ENCODE results near the gene FXYD6.

FXYD6 gene

DNA sequence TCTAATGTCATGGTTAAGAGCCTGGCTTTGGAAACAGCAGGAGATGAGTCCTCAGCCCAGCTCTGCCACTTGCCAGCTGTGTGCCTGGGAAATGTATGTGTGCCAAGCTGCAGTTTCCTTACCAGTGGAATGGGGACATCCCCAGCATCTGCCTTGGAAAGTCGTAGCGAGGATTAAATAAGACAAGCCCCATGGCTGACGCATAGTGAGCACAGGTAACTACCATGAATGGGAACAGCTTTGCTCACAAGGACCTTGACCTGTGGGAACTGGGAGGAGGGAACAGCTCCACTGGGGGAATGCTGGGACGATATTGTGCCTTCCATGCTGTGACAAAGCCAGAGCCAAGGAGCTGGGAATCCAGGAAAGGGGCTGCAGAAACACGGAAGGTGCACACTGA is 76.8 kb downstream of the FXYD6 start:
- H3K27ac Mint-ChIP-seq, result no peak overlapping the region
- peaks cover 14% of the 10 kb centered on the region for H3K27me3 Mint-ChIP-seq
- H3K4me3 Mint-ChIP-seq, result no peak overlapping the region
- no peaks in the 10 kb centered on the region for H3K9me3 Mint-ChIP-seq
- H3K36me3 Mint-ChIP-seq, result no peaks in the 10 kb centered on the region
- peaks cover 16% of the 10 kb centered on the region for H3K4me1 Mint-ChIP-seq

DNA sequence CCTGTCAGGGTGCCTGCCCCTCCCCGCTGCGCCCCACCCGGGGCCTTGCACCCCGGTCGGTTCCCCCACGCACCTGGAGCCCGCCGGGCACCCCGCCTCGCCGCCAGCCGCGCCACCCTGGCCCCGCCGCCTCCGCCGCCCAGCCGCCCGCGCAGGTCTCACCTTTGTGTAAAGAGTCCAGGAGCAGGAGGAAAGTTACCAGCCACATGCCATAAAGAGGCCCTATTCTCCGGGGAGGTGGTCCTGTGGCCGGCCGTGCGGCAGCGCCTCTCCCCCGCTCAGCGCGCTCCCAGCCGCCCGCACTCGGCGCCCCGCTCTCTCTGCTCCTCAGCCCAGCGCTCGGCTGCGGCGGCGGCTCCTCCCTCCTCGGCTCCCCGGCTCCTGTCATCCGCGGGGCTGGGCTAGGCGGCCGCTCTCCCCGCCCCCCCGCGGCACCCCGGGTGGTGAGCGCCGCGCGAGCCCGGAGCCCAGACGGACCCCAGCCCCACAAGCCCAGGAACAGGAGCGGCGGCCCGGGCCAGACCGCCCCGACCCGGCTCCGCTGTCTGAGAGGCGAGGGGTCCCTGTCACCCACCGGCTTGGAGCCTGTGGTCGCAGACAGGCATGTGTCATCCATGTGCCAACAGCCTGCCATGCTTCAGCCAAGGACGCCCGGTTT is 79.5 kb downstream of the FXYD6 start, which contains the start of gene DSCAML1:
TSS of gene DSCAML1 (minus strand) at position 345 of the 658 bp plus-strand sequence. CDS start at position 208, 137 bp downstream.
- H3K4me1 Mint-ChIP-seq, result peaks cover 16% of the 10 kb centered on the region
- peaks cover 33% of the 10 kb centered on the region for H3K27me3 Mint-ChIP-seq
- no peaks in the 10 kb centered on the region for H3K9me3 Mint-ChIP-seq
- no peaks in the 10 kb centered on the region for H3K36me3 Mint-ChIP-seq
- peak within 1 kb of the TSS; percentile 59 for H3K4me3 Mint-ChIP-seq
- no peak within 1 kb of the TSS for H3K27ac Mint-ChIP-seq

DNA sequence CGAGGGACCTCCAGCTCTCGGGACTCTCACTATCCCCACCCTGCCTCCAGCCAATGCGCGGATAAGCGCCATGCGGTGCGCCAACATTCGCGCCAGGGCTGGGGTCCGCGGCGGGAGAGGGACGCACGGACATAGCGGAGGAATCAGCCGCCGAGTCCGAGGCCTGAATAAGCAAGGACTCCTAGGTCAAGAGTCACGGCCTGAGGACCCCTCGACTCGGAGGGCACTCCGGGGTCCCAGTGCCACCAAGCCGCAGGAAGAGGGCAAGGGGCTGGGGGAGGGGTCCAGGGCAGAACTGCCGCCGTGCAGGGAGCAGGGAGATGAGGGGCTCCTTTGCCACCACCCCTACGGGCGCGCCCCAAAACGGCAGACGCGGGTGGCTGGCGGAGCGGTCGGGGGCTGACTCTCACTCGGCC is 80.0 kb downstream of the FXYD6 start:
- Mint-ChIP-seq H3K4me3 (peak overlapping the region; percentile 51), H3K27me3 (peaks cover 36% of the 10 kb centered on the region), H3K27ac (no peak overlapping the region), H3K9me3 (no peaks in the 10 kb centered on the region), H3K36me3 (no peaks in the 10 kb centered on the region), H3K4me1 (peaks cover 16% of the 10 kb centered on the region)

DNA sequence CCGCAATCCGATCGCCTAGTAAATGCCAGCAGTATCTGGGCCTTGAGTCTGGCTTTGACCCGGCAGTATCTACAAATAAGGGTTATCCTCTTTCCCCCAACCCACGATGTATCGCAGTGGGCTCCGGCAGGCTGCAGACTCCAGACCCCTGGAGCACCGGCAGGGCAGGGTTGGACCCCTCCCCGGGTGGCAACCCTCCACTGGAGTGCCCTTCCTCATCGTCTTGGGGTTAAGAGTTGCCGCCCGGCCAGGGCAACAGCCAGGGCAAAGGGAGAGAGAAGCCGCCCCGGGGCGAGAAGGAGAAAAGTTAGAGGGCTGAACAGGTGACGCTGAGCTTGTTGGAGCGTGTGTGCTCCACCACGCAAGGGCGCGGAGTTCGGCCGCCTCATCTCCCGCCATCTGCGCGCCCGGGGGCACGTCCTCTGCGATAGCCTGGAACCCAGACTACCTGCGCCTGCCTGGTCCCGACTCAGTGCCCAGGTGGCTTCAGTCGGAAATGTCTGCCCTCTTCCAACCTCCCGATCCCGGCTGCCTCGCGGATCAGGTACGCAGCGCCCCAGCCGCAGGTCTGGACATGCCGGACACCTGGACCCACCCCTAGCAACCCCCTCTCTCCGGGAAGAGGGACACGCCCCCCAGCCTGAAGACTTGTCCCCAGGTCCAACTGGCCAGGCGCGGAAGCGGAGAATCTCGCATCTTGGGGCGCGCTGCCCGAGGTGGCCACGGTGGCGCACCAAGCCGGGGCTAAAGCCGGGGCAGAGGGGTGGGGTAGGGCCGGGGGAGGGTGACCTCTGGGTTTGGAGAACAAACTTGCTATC is 80.6 kb downstream of the FXYD6 start:
- H3K4me1 Mint-ChIP-seq, result peaks cover 16% of the 10 kb centered on the region
- no peak overlapping the region for H3K27ac Mint-ChIP-seq
- H3K4me3 Mint-ChIP-seq, result peak overlapping the region; percentile 55
- no peaks in the 10 kb centered on the region for H3K9me3 Mint-ChIP-seq
- H3K27me3 Mint-ChIP-seq, result peaks cover 37% of the 10 kb centered on the region
- no peaks in the 10 kb centered on the region for H3K36me3 Mint-ChIP-seq

DNA sequence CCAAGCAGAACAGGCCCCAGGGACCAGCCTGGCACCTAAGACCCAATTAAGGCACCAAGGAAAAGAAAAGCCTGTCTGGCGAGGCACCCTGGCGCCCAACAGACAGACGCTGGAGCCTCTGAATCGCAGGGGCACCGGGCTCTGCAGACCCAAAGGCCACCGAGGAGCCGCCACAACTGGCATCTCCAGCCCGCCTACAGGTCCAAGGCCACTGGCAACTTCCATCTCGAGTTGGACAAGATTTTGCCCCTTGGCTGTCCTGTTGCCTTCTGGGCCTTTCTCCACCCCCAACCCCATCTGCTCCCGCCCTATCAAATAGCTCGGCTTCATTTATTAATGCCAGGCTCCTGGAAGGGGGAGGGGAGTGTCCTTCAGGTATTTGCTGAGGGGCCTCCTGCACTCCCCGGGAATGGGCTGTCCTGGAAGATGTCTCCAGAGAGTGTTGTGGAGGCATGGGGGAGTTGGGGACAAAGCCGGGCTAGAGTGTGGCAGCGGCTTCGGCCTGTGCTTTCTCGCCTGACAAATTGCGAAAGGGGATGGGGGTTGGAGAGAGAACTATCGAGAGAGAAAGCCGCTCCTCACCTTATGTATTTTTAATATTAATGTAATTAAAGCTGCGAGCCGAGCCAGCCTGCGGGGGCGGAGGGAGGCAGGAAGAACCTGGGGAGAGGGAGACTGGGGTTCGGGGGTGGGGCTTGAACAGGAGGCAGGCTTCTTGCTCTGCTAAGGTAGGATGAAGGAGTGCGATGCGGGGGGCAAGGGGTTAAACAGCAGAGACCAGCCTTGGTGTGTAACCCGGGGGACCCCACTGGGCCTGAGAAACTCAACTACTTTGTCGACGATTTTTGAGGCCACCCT is 81.5 kb downstream of the FXYD6 start:
- Mint-ChIP-seq H3K4me1 (peaks cover 16% of the 10 kb centered on the region), H3K27me3 (peaks cover 37% of the 10 kb centered on the region), H3K9me3 (no peaks in the 10 kb centered on the region), H3K4me3 (peak overlapping the region; percentile 51), H3K27ac (no peak overlapping the region), H3K36me3 (no peaks in the 10 kb centered on the region)

DNA sequence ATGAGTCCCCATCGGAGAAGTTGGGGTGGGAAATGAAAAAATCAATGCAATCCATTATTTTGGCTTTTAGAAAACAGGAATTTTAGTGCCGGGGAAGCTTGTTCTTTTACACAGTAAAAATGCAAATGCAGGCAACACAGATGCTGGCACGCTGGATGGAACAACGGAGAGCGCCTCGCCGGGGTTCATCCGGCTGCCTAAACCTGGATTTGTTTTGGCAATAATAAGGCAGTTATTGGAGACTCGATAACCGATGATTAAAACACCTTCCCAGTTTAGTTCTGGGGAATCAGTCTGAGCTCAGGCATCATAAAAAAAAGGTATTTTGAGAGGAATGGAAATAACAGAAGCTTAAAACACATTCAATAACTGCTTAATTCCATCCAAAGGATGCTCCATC is 82.3 kb downstream of the FXYD6 start:
- Mint-ChIP-seq H3K4me3 (no peak overlapping the region), H3K9me3 (no peaks in the 10 kb centered on the region), H3K27ac (no peak overlapping the region), H3K27me3 (peaks cover 36% of the 10 kb centered on the region), H3K4me1 (peaks cover 16% of the 10 kb centered on the region), H3K36me3 (no peaks in the 10 kb centered on the region)

DNA sequence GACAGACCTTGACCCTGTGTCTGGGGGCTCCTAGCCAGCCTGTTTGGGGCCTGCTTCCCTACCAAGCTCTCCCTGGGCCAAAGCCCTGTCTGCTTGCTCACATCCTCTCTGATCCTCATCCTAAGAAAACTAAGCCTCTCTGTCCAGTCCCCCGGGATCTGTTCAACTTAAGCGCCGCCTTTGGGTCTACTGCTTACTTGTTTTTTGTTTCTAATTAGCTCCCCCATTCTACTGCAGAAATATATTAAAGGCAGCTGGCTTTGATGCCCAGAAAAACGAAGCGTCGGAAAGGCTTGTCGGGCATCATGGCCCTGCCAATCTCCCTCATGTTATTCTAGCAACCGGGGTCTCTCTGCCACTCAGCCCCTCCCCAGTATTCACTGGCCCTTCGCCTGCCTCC is 82.9 kb downstream of the FXYD6 start:
- no peaks in the 10 kb centered on the region for H3K36me3 Mint-ChIP-seq
- no peak overlapping the region for H3K27ac Mint-ChIP-seq
- peaks cover 36% of the 10 kb centered on the region for H3K27me3 Mint-ChIP-seq
- H3K4me1 Mint-ChIP-seq, result peaks cover 16% of the 10 kb centered on the region
- H3K9me3 Mint-ChIP-seq, result no peaks in the 10 kb centered on the region
- no peak overlapping the region for H3K4me3 Mint-ChIP-seq

DNA sequence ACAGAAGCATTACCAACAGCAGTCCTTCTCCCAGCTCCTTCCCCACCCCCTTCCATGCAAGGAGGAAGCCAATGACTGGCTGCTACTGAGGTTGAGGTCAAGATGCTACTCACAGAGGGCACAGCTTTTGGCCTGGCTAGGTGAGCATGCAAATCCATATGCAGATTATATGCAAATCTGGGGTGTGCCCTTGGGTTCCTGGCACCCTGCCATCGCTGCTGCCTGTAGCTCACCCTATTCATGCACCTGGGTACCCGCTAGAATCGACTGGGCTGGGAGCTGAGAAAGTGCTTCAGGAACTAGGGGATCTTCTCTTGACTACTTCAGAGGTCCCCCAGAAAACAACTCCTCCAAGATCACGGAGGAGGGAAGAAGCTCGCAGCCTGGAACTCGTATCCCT is 83.5 kb downstream of the FXYD6 start:
- H3K9me3 Mint-ChIP-seq, result no peaks in the 10 kb centered on the region
- peaks cover 16% of the 10 kb centered on the region for H3K4me1 Mint-ChIP-seq
- H3K27ac Mint-ChIP-seq, result no peak overlapping the region
- no peaks in the 10 kb centered on the region for H3K36me3 Mint-ChIP-seq
- H3K4me3 Mint-ChIP-seq, result no peak overlapping the region
- peaks cover 35% of the 10 kb centered on the region for H3K27me3 Mint-ChIP-seq

DNA sequence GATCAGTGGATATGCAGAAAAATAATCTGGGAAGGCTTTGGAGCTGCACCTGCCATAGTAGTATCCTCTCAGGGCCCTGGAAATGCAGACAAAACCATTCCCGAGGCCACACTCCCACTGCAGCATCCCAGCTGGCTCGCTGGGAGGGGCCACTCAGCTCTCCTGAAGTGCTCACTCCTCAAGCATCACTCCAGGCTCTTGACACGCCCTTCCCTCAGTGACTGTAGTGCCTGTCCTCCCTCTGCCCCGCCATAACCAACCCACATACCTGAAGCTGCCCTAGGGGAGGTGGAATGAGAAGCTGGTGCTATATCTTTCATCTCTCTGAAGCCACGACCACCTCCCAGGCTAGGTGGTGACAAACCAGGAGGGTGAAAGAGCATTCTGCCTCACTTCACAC is 84.2 kb downstream of the FXYD6 start:
- Mint-ChIP-seq H3K27ac (no peak overlapping the region), H3K4me3 (no peak overlapping the region), H3K9me3 (no peaks in the 10 kb centered on the region), H3K4me1 (peaks cover 11% of the 10 kb centered on the region), H3K36me3 (no peaks in the 10 kb centered on the region), H3K27me3 (peaks cover 30% of the 10 kb centered on the region)

DNA sequence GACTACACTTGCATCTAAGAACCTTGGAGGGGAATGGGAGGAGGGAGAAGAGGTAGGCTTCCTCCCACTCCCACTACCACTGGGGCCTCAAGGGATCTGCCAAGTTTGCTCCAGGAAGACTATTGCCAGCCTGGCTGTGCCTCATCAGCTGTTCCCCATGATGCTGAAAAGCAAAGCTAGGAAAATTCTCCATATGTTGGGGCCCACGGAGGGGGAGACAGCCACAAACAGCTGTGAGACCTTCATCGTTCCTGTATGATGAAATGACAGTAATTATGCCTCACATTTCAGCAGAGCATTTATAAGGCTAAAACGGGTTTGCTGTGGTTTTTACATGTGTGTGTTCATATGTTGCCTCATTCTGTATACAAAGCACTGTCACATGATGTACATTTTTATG is 86.2 kb downstream of the FXYD6 start:
- Mint-ChIP-seq H3K27me3 (peaks cover 30% of the 10 kb centered on the region), H3K9me3 (no peaks in the 10 kb centered on the region), H3K36me3 (no peaks in the 10 kb centered on the region), H3K27ac (no peak overlapping the region), H3K4me1 (peaks cover 4% of the 10 kb centered on the region), H3K4me3 (no peak overlapping the region)

DNA sequence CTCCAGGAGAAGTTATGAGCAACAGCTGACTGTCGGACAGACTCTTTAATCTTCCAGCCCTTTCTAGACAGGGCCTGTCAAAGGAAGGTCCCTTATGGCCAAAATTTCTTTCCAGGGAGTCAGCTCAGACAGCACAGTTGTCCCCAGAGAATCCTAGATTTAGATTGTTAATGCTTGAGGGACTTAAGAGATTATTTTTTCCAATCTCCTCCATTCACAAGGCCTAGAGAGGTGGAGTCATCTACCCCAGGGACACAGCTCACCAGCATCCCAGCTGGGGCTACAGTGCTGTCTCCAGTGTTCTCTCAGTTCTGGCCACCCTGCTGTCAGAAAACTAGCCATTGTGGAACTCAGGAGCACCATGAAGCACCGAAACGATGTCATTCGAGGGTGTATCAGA is 87.2 kb downstream of the FXYD6 start:
- H3K27me3 Mint-ChIP-seq, result peaks cover 26% of the 10 kb centered on the region
- no peak overlapping the region for H3K27ac Mint-ChIP-seq
- no peaks in the 10 kb centered on the region for H3K36me3 Mint-ChIP-seq
- H3K4me1 Mint-ChIP-seq, result no peaks in the 10 kb centered on the region
- H3K9me3 Mint-ChIP-seq, result no peaks in the 10 kb centered on the region
- no peak overlapping the region for H3K4me3 Mint-ChIP-seq

All from activated naive CD4-positive, alpha-beta T cell treated with anti-CD3 and anti-CD28 coated beads, Interleukin-2, amount 50 U/mL, for 24 hours (primary cell).